Measurements from ENCODE around the gene EGLN2. TPM values are rescaled to one million over a fixed set of nuclear protein-coding genes. Genes with fewer than 3 reads are reported as not detected.

Gene EGLN2
- total and polyA plus RNA-seq, 9 of the 15 experiments (the other 6 are each of a cell fraction or from before 2014, with no cell fraction given) = 9.6 to 114 (median 71.0) TPM

GRCh38 chr19:40791349-40791748 is 7.6 kb upstream of the EGLN2 start:
- Histone ChIP-seq H3K9me1 (ENCODE audit: control insufficient read depth, insufficient read depth, low read length) (no peaks in the 10 kb centered on the region), H3K4me3 (no peak overlapping the region), H3K4me2 (ENCODE audit: insufficient read depth, low read length) (no peak overlapping the region), H2AFZ (ENCODE audit: low read depth, low read length) (no peak overlapping the region), H3K79me2 (ENCODE audit: control insufficient read depth, insufficient read depth, low read length) (no peaks in the 10 kb centered on the region), H3K4me1 (replicated peaks in 1 of 2; ENCODE audit: control insufficient read depth in 2 of 2, insufficient read depth in 2 of 2, low read length in 2 of 2) (peaks cover 0 to 9% of the 10 kb centered on the region in 2 experiments; a peak in 2 of 5 replicates), H3K27me3 (ENCODE audit: control insufficient read depth in 2 of 2, insufficient read depth in 2 of 2, low read length in 2 of 2) (no peaks in the 10 kb centered on the region), H3K9me3 (replicated peaks; ENCODE audit: control insufficient read depth, insufficient read depth, low read depth, low read length) (no peaks in the 10 kb centered on the region), H3K27ac (ENCODE audit: extremely low read depth, low read depth, low read length) (no peak overlapping the region), H3K9ac (ENCODE audit: insufficient read depth in 1 of 2, low read depth in 2 of 2, low read length in 2 of 2) (peak overlapping the region in 1 of 2 experiments; percentile 58; a peak in 2 of 4 replicates), H4K20me1 (replicated peaks; ENCODE audit: control insufficient read depth, insufficient read depth, low read length) (no peaks in the 10 kb centered on the region), H3K36me3 (ENCODE audit: control insufficient read depth, insufficient read depth, low read length) (no peaks in the 10 kb centered on the region)
- CTCF ChIA-PET (ENCODE audit: low intra/inter-chr PET ratio) = no interaction called here
- BruUV-seq (replicated peaks) = no TSS peak
- DNase-seq (ENCODE audit: extremely low read depth in 1 of 4, low spot score in 3 of 4) = no peak
- POLR2A ChIA-PET = interaction anchor here (0.6 to 1.9 kb wide), 3 partner anchors 12 to 18 kb away, joined by 3 to 11 read pairs (median 4); partner anchors contain the start of gene RAB4B
- intact Hi-C loops (cut with micrococcal nuclease) = no loop called here
- FAIRE-seq = no peak
- ATAC-seq = no peak
- in situ Hi-C loops (cut with MboI) = no loop called here
- TF ChIP-seq NR0B1 (IDR thresholded peaks at IDR 0.05; ENCODE audit: partially characterized antibody) (no peak), GTF2F1 (IDR thresholded peaks at IDR 0.05; ENCODE audit: low read depth, low read length) (no peak), ASH1L (IDR thresholded peaks at IDR 0.05; ENCODE audit: borderline replicate concordance, low read depth, partially characterized antibody) (no peak), SMAD1 (IDR thresholded peaks at IDR 0.05; ENCODE audit: low read depth, low read length, partially characterized antibody) (no peak), BRF1 (IDR thresholded peaks at IDR 0.05; ENCODE audit: borderline replicate concordance, extremely low read depth, insufficient read length) (no peak), DPF2 (IDR thresholded peaks at IDR 0.05) (no peak)
- 88% methylated on average over 6 of the region's 7 CpGs for WGBS (ENCODE audit: insufficient coverage, low coverage, missing lambda C conversion rate)

All from K562 (cell line).